ENCODE results near the gene RXRA. TPM values are rescaled to one million over a fixed set of nuclear protein-coding genes. Genes with fewer than 3 reads are reported as not detected.

RXRA gene
- 29.9 and 30.1 TPM in 2 replicates for total RNA-seq (2021)
- long read RNA-seq, partial matches to known transcripts = 22 of 30 reads
- long read RNA-seq, other reads (novel, unspliced or antisense) = 5 of 30 reads

GRCh38 chr9:134325813-134326723 is at the start of gene RXRA:
RXRA (plus strand) TSS chr9:134326455; CDS start chr9:134326632, 177 bp downstream.
- peak; percentile 64 for DNase-seq
- Histone ChIP-seq H2AK5ac (ENCODE audit: insufficient read length, low read length) (no peak within 1 kb of the TSS), H2BK5ac (ENCODE audit: insufficient read length, low read length) (no peak within 1 kb of the TSS), H3K4ac (ENCODE audit: low read depth, low read length) (no peak within 1 kb of the TSS; the same call in 1 of the 2 replicates), H3K18ac (ENCODE audit: insufficient read length, low read depth, low read length) (peak within 1 kb of the TSS; percentile 92), H3K14ac (ENCODE audit: insufficient read depth, low read length) (peak within 1 kb of the TSS; percentile 93), H4K8ac (replicated peaks; ENCODE audit: insufficient read length, low read depth, low read length) (no peak within 1 kb of the TSS), H3K27ac (ENCODE audit: insufficient read length, low read depth, low read length) (no peak within 1 kb of the TSS), H4K91ac (ENCODE audit: insufficient read length, low read depth, low read length) (no peak within 1 kb of the TSS), H3K23me2 (ENCODE audit: insufficient read length, low read depth, low read length, poor library complexity, severe bottlenecking) (peaks cover 7% of the 10 kb centered on the region), H3K56ac (ENCODE audit: insufficient read length, low read depth, low read length) (no peak within 1 kb of the TSS), H2BK15ac (ENCODE audit: low read depth, low read length) (no peak within 1 kb of the TSS), H3T11ph (ENCODE audit: low read length) (no peak within 1 kb of the TSS), H3K4me1 (ENCODE audit: insufficient read depth, low read length) (no peaks in the 10 kb centered on the region), H3K9ac (ENCODE audit: extremely low read depth, insufficient read length, low read length) (peak within 1 kb of the TSS; percentile 39), H4K20me1 (ENCODE audit: control insufficient read depth, insufficient read depth, insufficient read length) (no peaks in the 10 kb centered on the region), H3K79me1 (ENCODE audit: insufficient read depth, low read depth, low read length, poor library complexity, severe bottlenecking) (no peaks in the 10 kb centered on the region), H3K9me3 (ENCODE audit: control insufficient read depth, low read depth, low read length) (no peaks in the 10 kb centered on the region), H2BK120ac (ENCODE audit: low read depth, low read length, poor library complexity, severe bottlenecking) (peak within 1 kb of the TSS; percentile 83), H2AFZ (ENCODE audit: low read length) (no peak within 1 kb of the TSS), H2BK20ac (ENCODE audit: low read depth, low read length, poor library complexity, severe bottlenecking) (no peak within 1 kb of the TSS), H3K79me2 (ENCODE audit: insufficient read depth, low read length) (peaks cover 2% of the 10 kb centered on the region; the same call in 1 of the 2 replicates), H3K27me3 (ENCODE audit: insufficient read depth, low read length) (no peaks in the 10 kb centered on the region), H4K5ac (ENCODE audit: insufficient read length, low read depth, low read length) (no peak within 1 kb of the TSS), H2BK12ac (ENCODE audit: insufficient read length, low read depth, low read length) (no peak within 1 kb of the TSS), H3K4me2 (ENCODE audit: insufficient read depth, insufficient read length, low read length) (peak within 1 kb of the TSS; percentile 75), H3K23ac (ENCODE audit: insufficient read length, low read depth, low read length) (no peak within 1 kb of the TSS)
- H3K4me3 Mint-ChIP-seq = peak within 1 kb of the TSS; percentile 65 to 83
- H3K27ac Mint-ChIP-seq = no peak within 1 kb of the TSS
- H3K36me3 Mint-ChIP-seq (ENCODE audit: insufficient read depth in 1 of 3, low read depth in 3 of 3) = no peaks in the 10 kb centered on the region
- H3K27me3 Mint-ChIP-seq (ENCODE audit: low read depth) = peaks cover 7% of the 10 kb centered on the region
- no CpG with 5 or more reads among the region's 156 CpGs for WGBS (ENCODE audit: extremely low coverage, insufficient read length, low lambda C conversion rate)
- TF ChIP-seq CTCF (conservative IDR thresholded peaks at IDR 0.05) = peak; percentile 22; the same call in 2 of the 3 replicates
- peaks cover 42 to 68% of the 10 kb centered on the region in 2 experiments for H3K4me1 Mint-ChIP-seq
- H3K9me3 Mint-ChIP-seq = no peaks in the 10 kb centered on the region
